ENCODE measurements around the gene PHC1. TPM values are rescaled to one million over a fixed set of nuclear protein-coding genes. Genes with fewer than 3 reads are reported as not detected.
"Not testable (repeated sequence)": the region's sequence is repeated elsewhere in the genome, so short reads cannot be mapped to it uniquely, and the experiment has no call there.

Gene PHC1
- total RNA-seq (10 to 100 TPM; 31.0 to 46.8 (median 36.7) TPM), polyA plus RNA-seq (10 to 100 TPM in 1 of 3 donors, 1 to 10 TPM in 2; 2.1 to 14.7 (median 3.0) TPM)

GRCh38 chr12:8914033-8914715, at the start of gene PHC1:
PHC1 (plus strand) TSS chr12:8914509; CDS start chr12:8917678, 3,169 bp downstream.
- Histone ChIP-seq H3K27ac (peak within 1 kb of the TSS; percentile 83 to 95 (median 92)), H3K4me1 (peaks cover 0 to 29% (median 23%) of the 10 kb centered on the region in 4 donors), H3K4me3 (peak within 1 kb of the TSS; percentile 52 to 72 (median 64)), H3K36me3 (peaks cover 0 to 10% (median 0%) of the 10 kb centered on the region in 4 donors)
- H3K9me3 ChIP-seq, H3K27me3 ChIP-seq: not testable (repeated sequence)
- intact Hi-C loops (cut with DNase I) = loop anchor here (2.0 to 10.0 kb wide), 4 partner anchors 37 to 1301 kb away; partner anchors contain the start of gene GABARAPL1
- WGBS, 2 donors = 0 to 1% methylated on average over 32 to 37 of the region's 57 CpGs
- DNase-seq = peak; percentile 91
- peak; percentile 29 to 52 (median 38) for TF ChIP-seq CTCF (IDR thresholded peaks at IDR 0.05)
- TF ChIP-seq POLR2AphosphoS5 (IDR thresholded peaks at IDR 0.05) = peak in 3 of 4 donors; percentile 28 to 58 (median 39)

GRCh38 chr12:8866429-8866828, 47.9 kb upstream of the PHC1 start:
- Histone ChIP-seq H3K36me3 (no peaks in the 10 kb centered on the region), H3K27ac (no peak overlapping the region), H3K9me3 (no peaks in the 10 kb centered on the region), H3K4me1 (no peaks in the 10 kb centered on the region), H3K27me3 (no peaks in the 10 kb centered on the region), H3K4me3 (no peak overlapping the region)
- intact Hi-C loops (cut with DNase I) = no loop called here
- 57 to 72% methylated on average over 2 of the region's 2 CpGs for WGBS, 2 donors
- DNase-seq = no peak
- TF ChIP-seq CTCF (IDR thresholded peaks at IDR 0.05) = no peak
- no peak for TF ChIP-seq POLR2AphosphoS5 (IDR thresholded peaks at IDR 0.05)
- no peak for TF ChIP-seq EP300 (IDR thresholded peaks at IDR 0.05)
- TF ChIP-seq POLR2A (IDR thresholded peaks at IDR 0.05) = no peak

- Histone ChIP-seq H3K27me3 (no peaks in the 10 kb centered on the region), H3K27ac (no peak overlapping the region), H3K36me3 (no peaks in the 10 kb centered on the region), H3K4me3 (no peak overlapping the region), H3K4me1 (no peaks in the 10 kb centered on the region), H3K9me3 (no peaks in the 10 kb centered on the region)
- no peak for DNase-seq
- intact Hi-C loops (cut with DNase I) = no loop called here
- TF ChIP-seq EP300 (IDR thresholded peaks at IDR 0.05) (no peak), POLR2A (IDR thresholded peaks at IDR 0.05) (no peak), CTCF (IDR thresholded peaks at IDR 0.05) (no peak), POLR2AphosphoS5 (IDR thresholded peaks at IDR 0.05) (no peak)
These were observed 47.3 kb upstream of the PHC1 start for GRCh38 chr12:8867009-8867408.

- Histone ChIP-seq H3K36me3 (no peaks in the 10 kb centered on the region), H3K9me3 (no peaks in the 10 kb centered on the region), H3K27me3 (no peaks in the 10 kb centered on the region), H3K4me3 (no peak overlapping the region), H3K4me1 (no peaks in the 10 kb centered on the region), H3K27ac (no peak overlapping the region)
- TF ChIP-seq EP300 (IDR thresholded peaks at IDR 0.05) (no peak), CTCF (IDR thresholded peaks at IDR 0.05) (no peak), POLR2AphosphoS5 (IDR thresholded peaks at IDR 0.05) (no peak)
- 90% methylated on average over 6 of the region's 6 CpGs for WGBS, 2 donors
- intact Hi-C loops (cut with DNase I) = no loop called here
- DNase-seq = no peak
These were observed 46.5 kb upstream of the PHC1 start for GRCh38 chr12:8867786-8868185.

- H3K4me3 ChIP-seq = no peak overlapping the region
- no peaks in the 10 kb centered on the region for H3K36me3 ChIP-seq
- intact Hi-C loops (cut with DNase I) = no loop called here
- TF ChIP-seq EP300 (IDR thresholded peaks at IDR 0.05) = no peak
- no peak for TF ChIP-seq CTCF (IDR thresholded peaks at IDR 0.05)
- TF ChIP-seq POLR2AphosphoS5 (IDR thresholded peaks at IDR 0.05) = no peak
- TF ChIP-seq POLR2A (IDR thresholded peaks at IDR 0.05) = no peak
- 51 to 79% methylated on average over 1 of the region's 1 CpG for WGBS, 2 donors
- no peaks in the 10 kb centered on the region for H3K27me3 ChIP-seq
- no peaks in the 10 kb centered on the region for H3K4me1 ChIP-seq
- no peaks in the 10 kb centered on the region for H3K9me3 ChIP-seq
- no peak for DNase-seq
- H3K27ac ChIP-seq = no peak overlapping the region
These were observed 43.7 kb upstream of the PHC1 start for GRCh38 chr12:8870586-8870985.

All from sigmoid colon (tissue), 7 donors.